NCI-H146 treated with DMSO at 0.1 percent for 48 hours (cell line): ENCODE results near the gene SOHLH1.

Source experiments
- DNase-seq: peaks from one replicate; lab custom pipeline; 2025; ENCODE audit not compliant: unreplicated experiment; lab: John Stamatoyannopoulos, UW

Gene SOHLH1

DNA sequence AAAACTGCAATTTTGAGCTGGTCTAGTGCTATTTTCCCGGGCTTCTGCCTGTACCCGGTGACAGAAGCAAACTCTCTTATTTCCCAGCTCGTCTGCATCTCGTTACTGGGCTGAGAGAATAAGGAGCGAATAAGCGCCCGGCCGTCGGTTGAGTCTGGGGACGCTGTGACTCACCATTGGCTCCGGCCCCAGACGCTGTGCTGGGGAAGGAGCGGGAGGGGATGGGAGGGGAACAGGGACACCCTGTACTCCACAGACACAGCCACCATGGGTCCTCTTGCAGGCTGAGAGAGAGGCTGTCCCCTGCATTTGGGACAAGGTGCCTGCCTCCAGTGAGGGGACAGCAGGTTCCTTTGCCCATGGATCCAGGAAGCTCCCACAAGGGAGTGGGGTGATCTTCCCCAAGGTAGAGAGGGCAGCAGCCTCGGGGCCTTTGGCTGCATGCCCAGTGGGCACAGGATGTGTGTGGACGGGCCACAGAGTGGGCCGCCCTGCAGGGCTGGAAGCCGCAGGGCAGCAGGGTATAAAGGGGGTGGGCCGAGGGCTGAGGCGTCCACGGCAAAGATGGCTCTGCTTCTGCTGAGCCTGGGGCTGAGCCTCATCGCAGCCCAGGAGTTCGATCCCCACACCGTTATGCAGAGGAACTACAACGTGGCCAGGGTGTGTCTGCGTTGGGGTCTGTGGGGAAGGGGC, 36.4 kb downstream of the SOHLH1 start, which contains the start of gene LCN9:
Gene LCN9 (plus strand): TSS at position 552 of the 693 bp plus-strand sequence. CDS start 13 bp downstream, at position 565.
- no peak for DNase-seq

DNA sequence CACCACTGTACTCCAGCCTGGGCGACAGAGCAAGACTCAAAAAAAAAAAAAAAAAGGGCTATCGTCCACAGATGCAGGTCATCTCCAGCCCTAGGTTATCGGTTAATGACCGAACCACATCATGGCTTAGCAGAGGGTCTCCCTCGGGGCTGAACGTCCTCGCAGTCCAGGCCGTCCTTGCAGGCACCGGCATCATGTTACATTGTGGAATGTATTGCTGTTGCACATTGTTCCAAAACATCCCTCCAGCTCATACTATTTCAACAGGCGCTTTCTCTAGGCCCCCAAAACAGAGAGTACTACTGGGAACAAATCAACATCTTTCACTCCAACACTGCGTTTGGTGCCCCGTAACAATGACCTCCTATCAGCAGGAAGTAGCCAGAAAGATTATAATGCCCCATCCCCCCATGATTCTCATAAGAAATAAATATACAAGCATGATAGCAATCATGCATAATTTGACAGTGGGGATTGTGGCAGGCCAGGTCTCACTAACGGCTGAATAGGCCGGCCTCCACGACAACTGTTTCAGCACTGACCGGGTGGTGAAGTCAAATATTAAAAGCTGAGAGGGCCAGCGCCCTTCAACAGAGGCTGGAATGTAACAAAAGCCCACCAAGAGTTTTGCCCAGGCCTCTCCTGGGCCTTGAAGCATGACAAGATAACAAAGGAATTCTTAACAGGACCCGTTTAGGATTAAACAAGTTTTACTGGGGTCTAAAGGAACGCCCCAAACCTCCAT, 37.3 kb downstream of the SOHLH1 start:
- no peak for DNase-seq

DNA sequence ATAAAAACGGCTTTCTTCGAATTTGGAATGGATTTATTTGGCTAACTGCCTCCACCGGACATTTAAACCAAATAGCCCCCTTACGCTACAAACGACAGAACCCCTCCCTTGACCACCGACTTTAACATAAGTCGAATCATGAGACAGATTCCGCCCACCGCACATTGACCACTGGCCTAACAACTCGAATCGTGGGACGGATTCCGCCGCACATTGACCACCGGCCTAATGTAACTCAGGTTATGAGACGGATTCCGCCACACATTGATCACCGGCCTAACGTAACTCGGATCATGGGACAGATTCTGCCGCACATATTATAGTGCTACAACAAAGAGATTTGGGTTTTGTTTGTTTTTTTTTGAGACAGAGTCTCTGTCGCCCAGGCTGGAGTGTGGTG, 38.9 kb downstream of the SOHLH1 start:
- no peak for DNase-seq

DNA sequence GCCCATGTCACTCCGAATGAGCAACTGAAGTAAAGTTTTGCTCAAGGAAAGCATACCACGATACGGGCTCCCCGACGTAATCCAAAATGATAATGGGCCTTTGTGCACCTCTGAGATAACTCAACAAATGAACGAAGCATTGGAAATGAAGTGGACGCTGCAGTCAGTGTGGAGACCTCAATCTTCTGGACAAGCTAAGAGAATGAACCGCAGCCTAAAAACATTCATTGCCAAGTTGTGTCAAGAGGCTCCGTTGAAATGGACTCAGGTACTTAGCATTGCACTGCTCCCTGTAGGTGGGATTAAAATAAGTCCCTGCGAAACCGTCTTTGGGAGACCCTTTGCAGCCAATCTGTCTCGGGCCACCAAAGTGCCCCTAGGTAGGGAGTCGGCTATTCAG, 40.0 kb downstream of the SOHLH1 start:
- DNase-seq: no peak

DNA sequence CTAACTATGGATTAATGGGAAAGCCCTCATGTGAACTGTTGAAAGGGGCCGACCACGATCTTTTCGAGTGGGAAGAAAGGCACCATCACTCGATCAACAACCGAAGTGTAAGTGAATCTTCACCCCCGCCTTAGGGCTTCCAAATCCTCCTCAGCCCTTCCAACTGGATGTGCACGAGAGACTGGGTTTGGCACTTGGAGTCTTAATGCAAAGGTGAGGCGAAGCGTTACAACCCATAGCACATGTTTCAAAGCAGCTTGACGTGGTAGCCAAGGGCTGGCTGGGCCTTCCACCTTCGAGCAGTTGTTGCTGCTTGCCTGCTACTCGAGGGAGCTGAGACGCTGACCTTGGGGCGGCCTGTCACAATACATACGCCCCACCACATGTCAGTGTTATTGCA, 41.9 kb downstream of the SOHLH1 start:
- DNase-seq: no peak

DNA sequence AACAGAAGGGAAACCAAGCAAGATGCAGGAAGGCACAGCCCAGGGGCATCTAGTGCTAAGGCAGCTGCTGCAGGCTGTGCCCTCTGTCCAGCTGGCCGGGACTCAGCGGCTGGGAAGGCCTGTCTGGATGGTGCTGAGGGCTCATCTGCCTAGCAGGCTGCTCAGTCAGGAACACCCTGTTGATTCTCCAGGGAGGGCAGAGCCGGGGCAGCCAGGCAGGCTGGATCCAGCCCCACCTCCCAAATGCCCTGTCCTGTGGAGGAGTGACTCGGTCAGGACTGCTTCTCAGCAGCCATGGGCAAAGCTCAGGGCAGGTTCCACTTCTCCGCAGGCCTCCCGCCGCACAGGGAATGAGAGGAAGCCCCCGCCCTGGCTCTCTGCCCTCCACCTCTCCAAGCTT, 44.0 kb downstream of the SOHLH1 start:
- no peak for DNase-seq

DNA sequence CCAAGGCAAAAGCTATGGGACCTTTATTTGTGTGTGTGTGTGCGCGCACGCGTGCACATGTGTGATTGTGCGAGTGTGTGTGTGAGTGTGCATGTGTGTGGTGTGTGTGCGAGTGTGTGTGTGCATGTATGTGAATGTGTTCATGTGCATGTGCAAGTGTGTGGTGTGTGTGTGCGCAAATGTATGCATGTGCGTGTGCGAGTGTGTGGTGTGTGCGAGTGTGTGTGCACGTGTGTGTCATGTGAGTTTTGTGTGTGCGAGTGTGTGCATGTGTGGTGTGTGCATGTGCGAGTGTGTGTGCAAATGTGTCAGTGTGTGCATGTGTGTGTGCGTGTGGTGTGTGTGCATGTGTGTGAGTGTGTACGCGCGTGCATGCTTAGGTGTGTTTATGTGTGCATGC, 48.9 kb downstream of the SOHLH1 start:
- no peak for DNase-seq

DNA sequence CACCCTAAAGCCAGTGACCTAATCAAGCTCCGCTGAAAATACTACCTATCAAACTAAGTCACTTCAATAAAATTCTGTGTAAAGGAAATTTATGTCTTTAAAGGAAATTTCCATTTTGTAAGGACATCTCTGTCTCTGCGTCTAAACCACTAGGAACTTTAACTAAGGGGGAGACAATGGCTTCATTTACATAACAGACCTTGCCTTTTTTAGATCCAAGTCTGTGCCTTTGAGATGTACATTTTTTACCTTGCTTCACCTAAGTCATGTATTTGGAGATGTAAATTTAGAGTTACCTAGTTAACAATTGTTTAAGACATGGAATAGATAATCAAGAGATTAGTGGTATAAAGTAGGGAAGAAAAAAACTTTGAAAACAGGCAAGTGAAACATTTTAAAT, 49.8 kb downstream of the SOHLH1 start:
- no peak for DNase-seq

DNA sequence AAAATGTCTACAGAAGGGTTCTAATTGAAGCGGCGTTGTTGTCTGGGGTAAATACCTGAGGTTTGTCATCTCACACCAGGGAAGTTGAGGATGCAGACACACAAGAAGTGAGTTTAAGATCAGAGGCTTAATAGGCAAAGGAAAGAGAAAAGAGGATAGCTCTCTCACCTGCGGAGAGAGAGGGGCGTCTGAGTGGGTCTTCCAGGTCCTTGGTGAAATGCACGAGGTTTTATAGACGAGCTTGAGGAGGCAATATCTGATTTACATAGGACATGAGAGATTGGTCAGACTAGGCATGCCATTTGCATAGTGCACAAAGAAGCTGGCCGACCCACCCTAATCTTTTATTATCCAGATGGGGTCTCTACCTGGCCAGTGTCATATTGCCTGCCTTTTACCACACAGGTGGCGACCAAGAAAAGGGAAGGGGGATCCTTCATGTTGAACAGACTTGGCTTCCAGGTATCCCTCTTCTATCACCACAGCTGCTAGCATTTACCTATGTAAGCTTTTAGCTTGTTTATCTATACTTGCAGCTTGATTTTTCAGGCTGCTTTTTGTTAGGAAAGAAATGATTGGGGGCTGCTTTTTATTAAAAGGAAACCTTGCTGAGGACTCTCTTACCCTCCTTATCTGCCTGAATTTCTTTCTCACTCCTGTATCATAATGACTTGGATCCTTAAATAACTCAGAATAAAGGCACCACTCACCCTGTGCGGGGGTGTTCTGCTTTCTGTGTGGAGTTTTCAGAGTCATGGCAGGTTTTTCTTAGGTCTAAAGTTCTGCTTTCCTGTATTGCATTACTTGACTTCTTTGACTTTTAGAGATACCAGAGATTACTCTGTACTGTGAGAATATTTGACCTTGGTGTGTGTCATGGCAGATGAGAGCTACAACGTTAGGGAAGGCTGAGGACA, 50.5 kb downstream of the SOHLH1 start:
- no peak for DNase-seq

DNA sequence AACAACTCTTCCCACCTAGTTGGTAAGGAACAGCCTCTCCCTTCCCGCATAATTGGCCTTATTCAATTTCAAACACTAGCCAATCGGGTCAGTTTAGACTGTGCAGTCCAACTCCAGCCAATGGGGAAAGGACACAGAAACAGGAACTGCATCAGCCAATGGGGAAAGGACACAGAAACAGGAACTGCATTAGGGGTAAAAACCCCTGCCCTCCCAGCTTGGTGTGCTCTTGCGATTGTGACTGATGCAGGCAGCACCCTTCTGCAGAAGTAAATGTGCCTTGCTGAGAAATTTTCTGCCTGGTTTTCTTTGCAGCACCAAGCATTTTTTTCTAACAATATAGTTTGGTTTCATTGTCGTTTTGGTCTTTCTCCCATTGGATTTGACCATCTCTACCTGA, 51.4 kb downstream of the SOHLH1 start:
- no peak for DNase-seq

DNA sequence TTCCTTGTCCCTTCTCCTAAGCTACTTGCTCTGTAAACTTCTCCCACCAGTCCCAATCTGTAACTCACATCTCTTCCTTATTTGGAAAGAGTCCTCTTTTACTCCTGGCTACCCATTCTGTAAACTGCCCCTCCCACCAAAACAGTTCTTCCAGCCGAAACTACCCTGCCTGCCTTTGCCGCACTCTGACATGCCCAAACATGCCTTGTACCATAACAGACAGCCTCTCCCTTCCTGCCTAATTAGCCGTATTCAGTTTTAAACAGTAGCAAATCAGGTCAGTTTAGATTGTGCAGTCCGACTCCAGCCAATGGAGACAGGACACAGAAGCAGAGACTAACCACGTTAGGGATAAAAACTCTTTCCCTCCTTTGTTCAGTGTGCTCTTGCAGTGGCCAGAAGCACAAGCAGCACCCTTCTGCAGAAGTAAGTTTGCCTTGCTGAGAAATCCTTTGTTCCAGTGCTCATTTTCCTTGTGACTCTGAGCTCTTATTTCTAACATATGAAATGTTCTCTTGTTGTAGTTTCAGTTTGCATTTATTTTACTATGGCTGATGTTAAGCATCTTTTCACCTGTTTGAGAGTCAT, 54.6 kb downstream of the SOHLH1 start:
- DNase-seq: no peak
